ENCODE data around the gene LARGE1.
"Not testable (repeated sequence)": the region's sequence is repeated elsewhere in the genome, so short reads cannot be mapped to it uniquely, and the experiment has no call there.

Gene LARGE1

GRCh38 chr22:33386270-33386669 lies 534.0 kb downstream of the LARGE1 start:
- no peaks in the 10 kb centered on the region for H3K9me3 ChIP-seq (replicated peaks; ENCODE audit: low read length)
- no peak overlapping the region for H3K9ac ChIP-seq (ENCODE audit: low read depth, low read length)
- peaks cover 9% of the 10 kb centered on the region for H3K4me1 ChIP-seq (ENCODE audit: control insufficient read depth, insufficient read depth, low read length)
- no peak overlapping the region for H3K4me3 ChIP-seq (ENCODE audit: low read length)
- H3K4me2 ChIP-seq (ENCODE audit: low read length), result no peak overlapping the region
- H3K27me3 ChIP-seq (ENCODE audit: control insufficient read depth, insufficient read depth, low read length), result no peaks in the 10 kb centered on the region
- no peaks in the 10 kb centered on the region for H3K36me3 ChIP-seq (ENCODE audit: insufficient read depth, low read length)

- Histone ChIP-seq H3K9me3 (replicated peaks; ENCODE audit: low read length) (no peaks in the 10 kb centered on the region), H3K4me2 (ENCODE audit: low read length) (no peak overlapping the region)
Observed at GRCh38 chr22:33385611-33386010, 534.7 kb downstream of the LARGE1 start.

GRCh38 chr22:33382436-33382835 lies 537.8 kb downstream of the LARGE1 start:
- Histone ChIP-seq H3K27me3 (ENCODE audit: control insufficient read depth, insufficient read depth, low read length) (no peaks in the 10 kb centered on the region), H3K36me3 (ENCODE audit: insufficient read depth, low read length) (no peaks in the 10 kb centered on the region), H3K4me1 (ENCODE audit: control insufficient read depth, insufficient read depth, low read length) (peaks cover 17% of the 10 kb centered on the region), H3K9me3 (replicated peaks; ENCODE audit: low read length) (no peaks in the 10 kb centered on the region), H3K9ac (ENCODE audit: low read depth, low read length) (no peak overlapping the region), H3K4me3 (ENCODE audit: low read length) (no peak overlapping the region), H3K4me2 (ENCODE audit: low read length) (no peak overlapping the region)

More at GRCh38 chr22:33385611-33386010, 534.7 kb downstream of the LARGE1 start:
- Histone ChIP-seq H3K4me3 (ENCODE audit: low read length) (no peak overlapping the region), H3K9ac (ENCODE audit: low read depth, low read length) (no peak overlapping the region), H3K4me1 (ENCODE audit: control insufficient read depth, insufficient read depth, low read length) (peaks cover 13% of the 10 kb centered on the region), H3K27me3 (ENCODE audit: control insufficient read depth, insufficient read depth, low read length) (no peaks in the 10 kb centered on the region), H3K36me3 (ENCODE audit: insufficient read depth, low read length) (no peaks in the 10 kb centered on the region)

- no peaks in the 10 kb centered on the region for H3K9me3 ChIP-seq (replicated peaks; ENCODE audit: low read length)
- no peak overlapping the region for H3K4me3 ChIP-seq (ENCODE audit: low read length)
- no peaks in the 10 kb centered on the region for H3K27me3 ChIP-seq (ENCODE audit: control insufficient read depth, insufficient read depth, low read length)
- peaks cover 17% of the 10 kb centered on the region for H3K4me1 ChIP-seq (ENCODE audit: control insufficient read depth, insufficient read depth, low read length)
- H3K4me2 ChIP-seq (ENCODE audit: low read length), result no peak overlapping the region
- H3K36me3 ChIP-seq (ENCODE audit: insufficient read depth, low read length), result no peaks in the 10 kb centered on the region
- no peak overlapping the region for H3K9ac ChIP-seq (ENCODE audit: low read depth, low read length)
Observed at GRCh38 chr22:33381531-33382406, 538.5 kb downstream of the LARGE1 start.

- no peak overlapping the region for H3K9ac ChIP-seq (ENCODE audit: low read depth, low read length)
- no peaks in the 10 kb centered on the region for H3K36me3 ChIP-seq (ENCODE audit: insufficient read depth, low read length)
- no peaks in the 10 kb centered on the region for H3K27me3 ChIP-seq (ENCODE audit: control insufficient read depth, insufficient read depth, low read length)
- H3K4me2 ChIP-seq (ENCODE audit: low read length), result no peak overlapping the region
- H3K4me3 ChIP-seq (ENCODE audit: low read length), result no peak overlapping the region
- peaks cover 17% of the 10 kb centered on the region for H3K4me1 ChIP-seq (ENCODE audit: control insufficient read depth, insufficient read depth, low read length)
- H3K9me3 ChIP-seq (replicated peaks; ENCODE audit: low read length), result no peaks in the 10 kb centered on the region
Observed at GRCh38 chr22:33380789-33381530, 539.3 kb downstream of the LARGE1 start.

- H3K27me3 ChIP-seq (ENCODE audit: control insufficient read depth, insufficient read depth, low read length), result no peaks in the 10 kb centered on the region
- no peaks in the 10 kb centered on the region for H3K36me3 ChIP-seq (ENCODE audit: insufficient read depth, low read length)
- H3K9ac ChIP-seq (ENCODE audit: low read depth, low read length), result no peak overlapping the region
- no peak overlapping the region for H3K4me2 ChIP-seq (ENCODE audit: low read length)
- no peaks in the 10 kb centered on the region for H3K9me3 ChIP-seq (replicated peaks; ENCODE audit: low read length)
- H3K4me1 ChIP-seq (ENCODE audit: control insufficient read depth, insufficient read depth, low read length), result peaks cover 17% of the 10 kb centered on the region
- H3K4me3 ChIP-seq (ENCODE audit: low read length), result no peak overlapping the region
Observed at GRCh38 chr22:33379836-33380235, 540.4 kb downstream of the LARGE1 start.

GRCh38 chr22:33372875-33373274 lies 547.4 kb downstream of the LARGE1 start:
- Histone ChIP-seq H3K27me3 (ENCODE audit: control insufficient read depth, insufficient read depth, low read length) (no peaks in the 10 kb centered on the region), H3K4me3 (ENCODE audit: low read length) (no peak overlapping the region), H3K36me3 (ENCODE audit: insufficient read depth, low read length) (no peaks in the 10 kb centered on the region)

GRCh38 chr22:33363256-33363655 lies 557.0 kb downstream of the LARGE1 start:
- not testable (repeated sequence) for H3K4me2 ChIP-seq (ENCODE audit: low read length); H3K9ac ChIP-seq (ENCODE audit: low read depth, low read length); H3K9me3 ChIP-seq (replicated peaks; ENCODE audit: low read length); H3K27me3 ChIP-seq (ENCODE audit: control insufficient read depth, insufficient read depth, low read length); H3K4me1 ChIP-seq (ENCODE audit: control insufficient read depth, insufficient read depth, low read length); H3K4me3 ChIP-seq (ENCODE audit: low read length); H3K36me3 ChIP-seq (ENCODE audit: insufficient read depth, low read length)

More at GRCh38 chr22:33372875-33373274, 547.4 kb downstream of the LARGE1 start:
- Histone ChIP-seq H3K9ac (ENCODE audit: low read depth, low read length) (no peak overlapping the region), H3K4me2 (ENCODE audit: low read length) (no peak overlapping the region), H3K4me1 (ENCODE audit: control insufficient read depth, insufficient read depth, low read length) (no peaks in the 10 kb centered on the region), H3K9me3 (replicated peaks; ENCODE audit: low read length) (no peaks in the 10 kb centered on the region)

- Histone ChIP-seq H3K9ac (ENCODE audit: low read depth, low read length) (no peak overlapping the region), H3K36me3 (ENCODE audit: insufficient read depth, low read length) (no peaks in the 10 kb centered on the region), H3K4me1 (ENCODE audit: control insufficient read depth, insufficient read depth, low read length) (no peaks in the 10 kb centered on the region), H3K4me2 (ENCODE audit: low read length) (no peak overlapping the region), H3K27me3 (ENCODE audit: control insufficient read depth, insufficient read depth, low read length) (no peaks in the 10 kb centered on the region), H3K4me3 (ENCODE audit: low read length) (no peak overlapping the region), H3K9me3 (replicated peaks; ENCODE audit: low read length) (no peaks in the 10 kb centered on the region)
Observed at GRCh38 chr22:33362702-33363101, 557.6 kb downstream of the LARGE1 start.

- Histone ChIP-seq H3K9me3 (replicated peaks; ENCODE audit: low read length) (no peaks in the 10 kb centered on the region), H3K4me3 (ENCODE audit: low read length) (no peak overlapping the region), H3K36me3 (ENCODE audit: insufficient read depth, low read length) (no peaks in the 10 kb centered on the region), H3K4me2 (ENCODE audit: low read length) (no peak overlapping the region), H3K27me3 (ENCODE audit: control insufficient read depth, insufficient read depth, low read length) (no peaks in the 10 kb centered on the region), H3K9ac (ENCODE audit: low read depth, low read length) (no peak overlapping the region), H3K4me1 (ENCODE audit: control insufficient read depth, insufficient read depth, low read length) (no peaks in the 10 kb centered on the region)
Observed at GRCh38 chr22:33361581-33361980, 558.7 kb downstream of the LARGE1 start.

GRCh38 chr22:33357981-33358399 lies 562.3 kb downstream of the LARGE1 start:
- H3K9me3 ChIP-seq (replicated peaks; ENCODE audit: low read length), result no peaks in the 10 kb centered on the region
- no peaks in the 10 kb centered on the region for H3K36me3 ChIP-seq (ENCODE audit: insufficient read depth, low read length)

More at GRCh38 chr22:33357981-33358399, 562.3 kb downstream of the LARGE1 start:
- no peak overlapping the region for H3K4me3 ChIP-seq (ENCODE audit: low read length)
- H3K4me2 ChIP-seq (ENCODE audit: low read length), result no peak overlapping the region
- H3K9ac ChIP-seq (ENCODE audit: low read depth, low read length), result no peak overlapping the region
- H3K4me1 ChIP-seq (ENCODE audit: control insufficient read depth, insufficient read depth, low read length), result peaks cover 14% of the 10 kb centered on the region
- no peaks in the 10 kb centered on the region for H3K27me3 ChIP-seq (ENCODE audit: control insufficient read depth, insufficient read depth, low read length)
